ENCODE measurements around the gene CFAP45.

Gene CFAP45

GRCh38 chr1:159925719-159926078, 25.7 kb upstream of the CFAP45 start:
- Mint-ChIP-seq H3K4me3 (peak overlapping the region; percentile 90), H3K36me3 (ENCODE audit: low read depth) (peaks cover 26% of the 10 kb centered on the region), H3K4me1 (peaks cover 54% of the 10 kb centered on the region), H3K9me3 (no peaks in the 10 kb centered on the region), H3K27me3 (ENCODE audit: low read depth, poor library complexity) (peaks cover under 1% of the 10 kb centered on the region), H3K27ac (no peak overlapping the region)
- DNase-seq: no peak
- no peak for TF ChIP-seq CTCF (IDR thresholded peaks at IDR 0.05)

GRCh38 chr1:159924791-159925718, 25.1 kb upstream of the CFAP45 start, which contains the start of gene TAGLN2:
Gene TAGLN2, minus strand, starts transcription at chr1:159925507. Its CDS starts 4,998 bp downstream, at chr1:159920509.
- Mint-ChIP-seq H3K9me3 (no peaks in the 10 kb centered on the region), H3K4me3 (peak within 1 kb of the TSS; percentile 90)
- peak; percentile 84 for DNase-seq

GRCh38 chr1:159924025-159924790, 24.2 kb upstream of the CFAP45 start:
- Mint-ChIP-seq H3K27ac (peak overlapping the region; percentile 98), H3K4me3 (peak overlapping the region; percentile 79), H3K4me1 (peaks cover 54% of the 10 kb centered on the region), H3K9me3 (no peaks in the 10 kb centered on the region), H3K27me3 (ENCODE audit: low read depth, poor library complexity) (no peaks in the 10 kb centered on the region), H3K36me3 (ENCODE audit: low read depth) (peaks cover 30% of the 10 kb centered on the region)
- DNase-seq: peak; percentile 38
- TF ChIP-seq CTCF (IDR thresholded peaks at IDR 0.05): no peak

More at GRCh38 chr1:159924791-159925718, 25.1 kb upstream of the CFAP45 start, which contains the start of gene TAGLN2:
- Mint-ChIP-seq H3K27ac (peak within 1 kb of the TSS; percentile 57), H3K27me3 (ENCODE audit: low read depth, poor library complexity) (no peaks in the 10 kb centered on the region), H3K4me1 (peaks cover 54% of the 10 kb centered on the region), H3K36me3 (ENCODE audit: low read depth) (peaks cover 28% of the 10 kb centered on the region)
- no peak for TF ChIP-seq CTCF (IDR thresholded peaks at IDR 0.05)

GRCh38 chr1:159923203-159924024, 23.4 kb upstream of the CFAP45 start:
- Mint-ChIP-seq H3K27me3 (ENCODE audit: low read depth, poor library complexity) (no peaks in the 10 kb centered on the region), H3K9me3 (no peaks in the 10 kb centered on the region), H3K4me1 (peaks cover 56% of the 10 kb centered on the region), H3K36me3 (ENCODE audit: low read depth) (peaks cover 24% of the 10 kb centered on the region), H3K4me3 (peak overlapping the region; percentile 79), H3K27ac (peak overlapping the region; percentile 98)
- peak; percentile 58 for DNase-seq
- TF ChIP-seq CTCF (IDR thresholded peaks at IDR 0.05): no peak

- Mint-ChIP-seq H3K9me3 (no peaks in the 10 kb centered on the region), H3K27me3 (ENCODE audit: low read depth, poor library complexity) (peaks cover under 1% of the 10 kb centered on the region), H3K4me3 (peak overlapping the region; percentile 79), H3K36me3 (ENCODE audit: low read depth) (peaks cover 21% of the 10 kb centered on the region), H3K4me1 (peaks cover 63% of the 10 kb centered on the region), H3K27ac (peak overlapping the region; percentile 78)
- TF ChIP-seq CTCF (IDR thresholded peaks at IDR 0.05): no peak
- no peak for DNase-seq
These were observed 22.7 kb upstream of the CFAP45 start for GRCh38 chr1:159922511-159923202.

Measured in nephron progenitor cell (in vitro differentiated cells).